Ishikawa (cell line): ENCODE data around the gene TMEM120B.

Experiments used
- CEBPB ChIP-seq: IDR thresholded peaks from 2 replicates; pipeline ENCODE4 v1.6.1; 2012
- CREB1 ChIP-seq: IDR thresholded peaks from 2 replicates; pipeline ENCODE4 v1.6.1; 2012; ENCODE audit warnings: low read depth
- EGR1 ChIP-seq: IDR thresholded peaks from 2 replicates; pipeline ENCODE4 v1.6.1; 2012
- EP300 ChIP-seq: IDR thresholded peaks from 2 replicates; pipeline ENCODE4 v1.6.1; 2012; ENCODE audit warnings: borderline replicate concordance
- FOXM1 ChIP-seq: IDR thresholded peaks from 2 replicates; pipeline ENCODE4 v1.6.1; 2012; ENCODE audit warnings: low read depth, borderline replicate concordance
- NFIC ChIP-seq: IDR thresholded peaks from 2 replicates; pipeline ENCODE4 v1.6.1; 2012
- RAD21 ChIP-seq: IDR thresholded peaks from 2 replicates; pipeline ENCODE4 v1.6.1; 2012; ENCODE audit warnings: low read depth
- TAF1 ChIP-seq: IDR thresholded peaks from 2 replicates; pipeline ENCODE4 v1.6.1; 2012; ENCODE audit warnings: low read depth, mild to moderate bottlenecking
- TCF12 ChIP-seq: IDR thresholded peaks from 2 replicates; pipeline ENCODE4 v1.6.1; 2012; ENCODE audit warnings: low read depth
- TEAD4 ChIP-seq: IDR thresholded peaks from 2 replicates; pipeline ENCODE4 v1.6.1; 2012
- USF1 ChIP-seq: IDR thresholded peaks from 2 replicates; pipeline ENCODE4 v1.6.1; 2012
- YY1 ChIP-seq: IDR thresholded peaks from 2 replicates; pipeline ENCODE4 v1.6.1; 2012; ENCODE audit warnings: low read depth
- ZBTB7A ChIP-seq: IDR thresholded peaks from 2 replicates; pipeline ENCODE4 v1.6.1; 2012; ENCODE audit warnings: low read depth
- TF ChIP-seq, protein P1 (sequence below): IDR thresholded peaks from 2 replicates; pipeline ENCODE4 v1.6.1; 2012
- TF ChIP-seq, protein P2 (sequence below): IDR thresholded peaks from 2 replicates; pipeline ENCODE4 v1.6.1; 2012; ENCODE audit warnings: low read depth, mild to moderate bottlenecking

TMEM120B gene

GRCh38 chr12:121733849-121734248, 21.3 kb downstream of the TMEM120B start:
- no peak for TF ChIP-seq FOXM1
- TF ChIP-seq, protein P1, sequence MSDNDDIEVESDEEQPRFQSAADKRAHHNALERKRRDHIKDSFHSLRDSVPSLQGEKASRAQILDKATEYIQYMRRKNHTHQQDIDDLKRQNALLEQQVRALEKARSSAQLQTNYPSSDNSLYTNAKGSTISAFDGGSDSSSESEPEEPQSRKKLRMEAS = no peak
- no peak for TF ChIP-seq RAD21
- no peak for TF ChIP-seq CEBPB
- no peak for TF ChIP-seq USF1
- TF ChIP-seq, protein P2, sequence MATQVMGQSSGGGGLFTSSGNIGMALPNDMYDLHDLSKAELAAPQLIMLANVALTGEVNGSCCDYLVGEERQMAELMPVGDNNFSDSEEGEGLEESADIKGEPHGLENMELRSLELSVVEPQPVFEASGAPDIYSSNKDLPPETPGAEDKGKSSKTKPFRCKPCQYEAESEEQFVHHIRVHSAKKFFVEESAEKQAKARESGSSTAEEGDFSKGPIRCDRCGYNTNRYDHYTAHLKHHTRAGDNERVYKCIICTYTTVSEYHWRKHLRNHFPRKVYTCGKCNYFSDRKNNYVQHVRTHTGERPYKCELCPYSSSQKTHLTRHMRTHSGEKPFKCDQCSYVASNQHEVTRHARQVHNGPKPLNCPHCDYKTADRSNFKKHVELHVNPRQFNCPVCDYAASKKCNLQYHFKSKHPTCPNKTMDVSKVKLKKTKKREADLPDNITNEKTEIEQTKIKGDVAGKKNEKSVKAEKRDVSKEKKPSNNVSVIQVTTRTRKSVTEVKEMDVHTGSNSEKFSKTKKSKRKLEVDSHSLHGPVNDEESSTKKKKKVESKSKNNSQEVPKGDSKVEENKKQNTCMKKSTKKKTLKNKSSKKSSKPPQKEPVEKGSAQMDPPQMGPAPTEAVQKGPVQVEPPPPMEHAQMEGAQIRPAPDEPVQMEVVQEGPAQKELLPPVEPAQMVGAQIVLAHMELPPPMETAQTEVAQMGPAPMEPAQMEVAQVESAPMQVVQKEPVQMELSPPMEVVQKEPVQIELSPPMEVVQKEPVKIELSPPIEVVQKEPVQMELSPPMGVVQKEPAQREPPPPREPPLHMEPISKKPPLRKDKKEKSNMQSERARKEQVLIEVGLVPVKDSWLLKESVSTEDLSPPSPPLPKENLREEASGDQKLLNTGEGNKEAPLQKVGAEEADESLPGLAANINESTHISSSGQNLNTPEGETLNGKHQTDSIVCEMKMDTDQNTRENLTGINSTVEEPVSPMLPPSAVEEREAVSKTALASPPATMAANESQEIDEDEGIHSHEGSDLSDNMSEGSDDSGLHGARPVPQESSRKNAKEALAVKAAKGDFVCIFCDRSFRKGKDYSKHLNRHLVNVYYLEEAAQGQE = no peak
- no peak for TF ChIP-seq CREB1
- no peak for TF ChIP-seq NFIC
- TF ChIP-seq EP300 = no peak
- TF ChIP-seq EGR1 = no peak
- no peak for TF ChIP-seq TAF1
- TF ChIP-seq TCF12 = no peak
- TF ChIP-seq TEAD4 = no peak
- TF ChIP-seq ZBTB7A = no peak
- TF ChIP-seq YY1 = no peak

GRCh38 chr12:121738340-121738858, 25.8 kb downstream of the TMEM120B start:
- no peak for TF ChIP-seq ZBTB7A
- TF ChIP-seq, protein P1 = no peak
- TF ChIP-seq USF1 = no peak
- no peak for TF ChIP-seq RAD21
- no peak for TF ChIP-seq TCF12
- TF ChIP-seq EGR1 = no peak
- TF ChIP-seq CREB1 = no peak

- TF ChIP-seq USF1 = no peak
- TF ChIP-seq, protein P2 = no peak
- TF ChIP-seq EGR1 = no peak
- TF ChIP-seq RAD21 = no peak
- no peak for TF ChIP-seq CREB1
Measured at GRCh38 chr12:121740847-121741246, 28.3 kb downstream of the TMEM120B start.

- TF ChIP-seq, protein P1 = no peak
- TF ChIP-seq ZBTB7A = no peak
- TF ChIP-seq, protein P2 = no peak
- no peak for TF ChIP-seq YY1
- TF ChIP-seq NFIC = no peak
- no peak for TF ChIP-seq TEAD4
- no peak for TF ChIP-seq CREB1
- TF ChIP-seq EP300 = no peak
Measured at GRCh38 chr12:121741743-121742142, 29.2 kb downstream of the TMEM120B start.

DNA sequence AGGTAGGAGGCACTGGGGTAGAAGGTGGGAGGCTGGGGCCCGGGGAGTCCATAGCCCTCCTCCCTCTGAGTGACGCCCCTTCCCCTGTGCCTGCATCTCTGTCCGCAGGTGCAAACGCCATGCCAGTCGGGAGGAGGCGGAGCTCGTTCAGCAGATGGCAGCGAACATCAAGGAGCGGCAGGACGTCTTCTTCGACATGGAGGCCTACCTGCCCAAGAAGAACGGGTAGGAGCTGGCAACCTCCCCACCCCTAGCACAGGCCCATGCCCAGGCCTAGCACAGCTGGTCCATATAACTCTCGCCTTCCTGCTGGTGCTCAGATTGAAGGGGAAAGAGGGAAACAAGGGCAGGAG, 35.6 kb downstream of the TMEM120B start:
- TF ChIP-seq TEAD4 = no peak
- TF ChIP-seq TCF12 = no peak
- TF ChIP-seq RAD21 = no peak
- TF ChIP-seq CEBPB = no peak
- no peak for TF ChIP-seq CREB1
- no peak for TF ChIP-seq TAF1
- TF ChIP-seq, protein P1 = no peak
- no peak for TF ChIP-seq USF1
- TF ChIP-seq, protein P2 = no peak
